PC-9 (cell line): ENCODE measurements around the gene TXNRD1. TPM values are rescaled to one million over a fixed set of nuclear protein-coding genes. Genes with fewer than 3 reads are reported as not detected.

ENCODE experiments used
- BruUV-seq: library from RNA; stranded (reverse); fragments of 400-500 nt; replicated peaks from 2 replicates; lab custom pipeline; 2021; lab: Mats Ljungman, UMichigan
- CTCF ChIA-PET: fragments of 300-600 bp; sonication (Branson Sonifier 250); formaldehyde crosslinking; loops from one replicate; lab custom pipeline; 2022; ENCODE audit warnings: antibody characterized with exemption; lab: Charles Lee
- POLR2A ChIA-PET: fragments of 300-600 bp; sonication (Branson Sonifier 250); formaldehyde crosslinking; loops from one replicate; lab custom pipeline; 2022; ENCODE audit warnings: antibody characterized with exemption; ENCODE audit not compliant: unreplicated experiment; lab: Charles Lee
- DNase-seq, 2 experiments: peaks; one replicate each; pipeline versions ENCODE4 v3.0.0 to v3.0.0-alpha.2; 2015 to 2022; ENCODE audit warnings: mixed read lengths in 1 of 2
- H2AFZ ChIP-seq: fragments of 200-600 bp; sonication (generic); 2 replicates; pipeline ENCODE4 v1.8.1; 2017; ENCODE audit warnings: antibody characterized with exemption
- H3F3A ChIP-seq: fragments of 200-600 bp; sonication (generic); 2 replicates; pipeline ENCODE4 v1.8.1; 2017; ENCODE audit warnings: antibody characterized with exemption, mild to moderate bottlenecking, low read depth; ENCODE audit not compliant: insufficient read depth
- H3K27ac ChIP-seq: fragments of 200-600 bp; sonication (generic); 2 replicates; pipeline ENCODE4 v1.6.1; 2016; ENCODE audit warnings: mixed run types
- H3K27me3 ChIP-seq: fragments of 200-600 bp; sonication (generic); 2 replicates; pipeline ENCODE4 v1.6.1; 2016; ENCODE audit warnings: low read depth, mixed run types; ENCODE audit not compliant: insufficient read depth
- H3K36me3 ChIP-seq: fragments of 200-600 bp; sonication (generic); 2 replicates; pipeline ENCODE4 v1.6.1; 2016; ENCODE audit warnings: low read depth, mixed run types
- H3K4me1 ChIP-seq: fragments of 200-600 bp; sonication (generic); replicated peaks from 2 replicates; pipeline ENCODE4 v1.6.1; 2016; ENCODE audit warnings: mixed run types; ENCODE audit not compliant: insufficient read depth
- H3K4me2 ChIP-seq: fragments of 200-600 bp; sonication (generic); 2 replicates; pipeline ENCODE4 v1.6.1; 2017; ENCODE audit warnings: mixed run types
- H3K4me3 ChIP-seq: fragments of 200-600 bp; sonication (generic); 2 replicates; pipeline ENCODE4 v1.6.1; 2016; ENCODE audit warnings: mixed run types
- H3K79me2 ChIP-seq: fragments of 200-600 bp; sonication (generic); 2 replicates; pipeline ENCODE4 v1.6.1; 2017; ENCODE audit warnings: low read depth, mixed run types
- H3K9me2 ChIP-seq: fragments of 200-600 bp; sonication (generic); 2 replicates; pipeline ENCODE4 v1.8.1; 2017; ENCODE audit warnings: mild to moderate bottlenecking; ENCODE audit not compliant: insufficient read depth
- H3K9me3 ChIP-seq: fragments of 200-600 bp; sonication (generic); 2 replicates; pipeline ENCODE4 v1.8.1; 2016; ENCODE audit warnings: low read depth; ENCODE audit not compliant: insufficient read depth
- H4K20me1 ChIP-seq: fragments of 200-600 bp; sonication (generic); 2 replicates; pipeline ENCODE4 v1.8.1; 2017; ENCODE audit not compliant: insufficient read depth
- CTCF ChIP-seq: fragments of 200-600 bp; sonication (generic); conservative IDR thresholded peaks from 2 replicates; pipeline ENCODE4 v1.6.1; 2017; ENCODE audit warnings: mixed run types, antibody characterized with exemption, mild to moderate bottlenecking, moderate library complexity
- EZH2 ChIP-seq: fragments of 200-600 bp; sonication (generic); IDR thresholded peaks from 2 replicates; pipeline ENCODE4 v1.8.0; 2017; ENCODE audit warnings: antibody characterized with exemption, low read depth
- intact Hi-C: fragments of 100-400 bp; cut with micrococcal nuclease; formaldehyde crosslinking; loops from one replicate; pipeline ENCODE4 v1.10.0; 2022; ENCODE audit not compliant: unreplicated experiment
- total RNA-seq: library from RNA; stranded (reverse); gene quantifications from 2 replicates; pipeline ENCODE4 v1.2.3, GENCODE V29; 2021

The TXNRD1 gene
- total RNA-seq, 1 experiment from 2014 or later, result 1,250 TPM

DNA sequence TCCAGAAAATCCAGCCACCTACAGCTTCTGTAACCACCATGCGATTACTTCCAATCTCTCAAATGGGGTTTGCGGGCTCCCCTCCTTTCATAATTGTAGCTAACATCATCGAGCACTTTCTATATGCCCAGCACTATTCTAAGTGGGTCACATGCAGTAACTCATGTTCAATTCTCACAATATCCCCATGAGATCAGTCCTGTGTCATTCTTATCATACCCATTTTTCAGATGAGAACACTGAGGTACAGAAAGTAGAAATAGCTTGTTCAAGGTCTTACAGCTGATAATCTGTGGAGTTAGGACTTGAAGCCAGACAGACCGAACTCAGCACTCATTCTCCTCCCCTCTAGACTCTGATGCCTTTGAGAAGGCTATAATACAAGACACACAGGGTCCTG is 162.8 kb downstream of the TXNRD1 start:
- H2AFZ ChIP-seq, result no peak overlapping the region
- no peaks in the 10 kb centered on the region for H3K27me3 ChIP-seq
- peaks cover 52% of the 10 kb centered on the region for H3K4me1 ChIP-seq
- DNase-seq, result peak in 1 of 2 experiments; percentile 17
- H3K9me2 ChIP-seq, result no peaks in the 10 kb centered on the region
- ChIA-PET POLR2A (no interaction called here), CTCF (no interaction called here)
- TF ChIP-seq EZH2 (no peak), CTCF (no peak)
- H3K79me2 ChIP-seq, result no peaks in the 10 kb centered on the region
- H3K4me3 ChIP-seq, result no peak overlapping the region
- no peaks in the 10 kb centered on the region for H3K9me3 ChIP-seq
- peaks cover 40% of the 10 kb centered on the region; the same call in 1 of the 2 replicates for H3F3A ChIP-seq
- H4K20me1 ChIP-seq, result no peaks in the 10 kb centered on the region
- BruUV-seq, result no TSS peak
- H3K27ac ChIP-seq, result no peak overlapping the region
- intact Hi-C loops, result no loop called here
- no peak overlapping the region for H3K4me2 ChIP-seq
- no peaks in the 10 kb centered on the region for H3K36me3 ChIP-seq

- H3K9me2 ChIP-seq, result no peaks in the 10 kb centered on the region
- no peaks in the 10 kb centered on the region for H4K20me1 ChIP-seq
- H3K4me1 ChIP-seq, result peaks cover 23% of the 10 kb centered on the region
- no peak overlapping the region for H2AFZ ChIP-seq
- peaks cover 22% of the 10 kb centered on the region; the same call in 1 of the 2 replicates for H3F3A ChIP-seq
- H3K9me3 ChIP-seq, result no peaks in the 10 kb centered on the region
- CTCF ChIA-PET, result interaction anchor here (0.7 to 1.1 kb wide), 5 partner anchors 7 to 207 kb away, joined by 3 to 8 read pairs (median 4); no protein-coding TSS in a partner anchor
- no peaks in the 10 kb centered on the region for H3K27me3 ChIP-seq
- intact Hi-C loops, result loop anchor here (1.0 to 5.0 kb wide), 4 partner anchors 206 to 496 kb away; no protein-coding TSS in a partner anchor
- no peak for DNase-seq
- H3K79me2 ChIP-seq, result no peaks in the 10 kb centered on the region
- TF ChIP-seq EZH2 (no peak), CTCF (no peak)
- H3K36me3 ChIP-seq, result peaks cover 12% of the 10 kb centered on the region; the same call in 1 of the 2 replicates
- peak overlapping the region; percentile 58 for H3K4me2 ChIP-seq
- no TSS peak for BruUV-seq
- H3K27ac ChIP-seq, result no peak overlapping the region
- POLR2A ChIA-PET, result interaction anchor here (0.6 kb wide), 1 partner anchor 671 kb away, joined by 11 read pairs; no protein-coding TSS in a partner anchor
- H3K4me3 ChIP-seq, result no peak overlapping the region
Observed at GRCh38 chr12:104381341-104381730, 165.8 kb downstream of the TXNRD1 start.

- H3F3A ChIP-seq, result peaks cover 16% of the 10 kb centered on the region; the same call in 1 of the 2 replicates
- intact Hi-C loops, result loop anchor here (1.0 to 5.0 kb wide), 6 partner anchors 75 to 671 kb away; partner anchors contain the start of gene CHST11
- peak overlapping the region; percentile 58 for H3K4me2 ChIP-seq
- peak; percentile 70 to 73 for DNase-seq
- H3K4me3 ChIP-seq, result no peak overlapping the region
- POLR2A ChIA-PET, result interaction anchor here (0.6 kb wide), 4 partner anchors 27 to 670 kb away, joined by 4 to 17 read pairs (median 10); no protein-coding TSS in a partner anchor
- peaks cover 20% of the 10 kb centered on the region for H3K4me1 ChIP-seq
- H3K36me3 ChIP-seq, result peaks cover 12% of the 10 kb centered on the region; the same call in 1 of the 2 replicates
- no peaks in the 10 kb centered on the region for H4K20me1 ChIP-seq
- H3K9me2 ChIP-seq, result no peaks in the 10 kb centered on the region
- H3K27me3 ChIP-seq, result no peaks in the 10 kb centered on the region
- TF ChIP-seq EZH2, result no peak
- peak; percentile 98 for TF ChIP-seq CTCF
- H3K9me3 ChIP-seq, result no peaks in the 10 kb centered on the region
- H2AFZ ChIP-seq, result no peak overlapping the region
- CTCF ChIA-PET, result interaction anchor here (0.7 to 1.1 kb wide), 5 partner anchors 8 to 207 kb away, joined by 3 to 8 read pairs (median 4); no protein-coding TSS in a partner anchor
- no peaks in the 10 kb centered on the region for H3K79me2 ChIP-seq
- no TSS peak for BruUV-seq
- H3K27ac ChIP-seq, result no peak overlapping the region
Observed at GRCh38 chr12:104381731-104382480, 166.3 kb downstream of the TXNRD1 start.
